Liver (tissue), 9 donors: ENCODE results near the gene PTCD3. TPM values are rescaled to one million over a fixed set of nuclear protein-coding genes. Genes with fewer than 3 reads are reported as not detected.

Experiments
- DNase-seq: peaks from one replicate; pipeline ENCODE4 v3.0.0-alpha.2; 2017; ENCODE audit warnings: low spot score
- H3K27ac ChIP-seq, 2 donors: one replicate each; pipeline ENCODE4 v1.7.0; 2013; ENCODE audit warnings: inconsistent platforms in 2 of 2, low read length in 2 of 2, control low read depth in 1 of 2, low read depth in 1 of 2, mild to moderate bottlenecking in 1 of 2
- H3K27me3 ChIP-seq, 4 donors: one replicate each; pipeline versions ENCODE4 v1.6.1 to v1.7.0; 2013; ENCODE audit warnings: low read length in 3 of 4, inconsistent platforms in 1 of 4, mild to moderate bottlenecking in 1 of 4, moderate library complexity in 1 of 4; ENCODE audit not compliant: control insufficient read depth in 4 of 4, insufficient read depth in 4 of 4
- H3K36me3 ChIP-seq, 4 donors: one replicate each; pipeline versions ENCODE4 v1.6.1 to v1.7.0; 2013; ENCODE audit warnings: low read length in 3 of 4, mild to moderate bottlenecking in 3 of 4, low read depth in 1 of 4, moderate library complexity in 1 of 4; ENCODE audit not compliant: control insufficient read depth in 4 of 4, insufficient read depth in 3 of 4
- H3K4me1 ChIP-seq, 4 donors: one replicate each; pipeline versions ENCODE4 v1.6.1 to v1.7.0; 2013; ENCODE audit warnings: low read length in 3 of 4, mild to moderate bottlenecking in 3 of 4, moderate library complexity in 1 of 4; ENCODE audit not compliant: control insufficient read depth in 4 of 4, insufficient read depth in 4 of 4
- H3K4me3 ChIP-seq, 3 donors: one replicate each; pipeline versions ENCODE4 v1.6.1 to v1.7.0; 2013; ENCODE audit warnings: low read length in 3 of 3, control low read depth in 1 of 3, low read depth in 1 of 3, mild to moderate bottlenecking in 1 of 3
- H3K9ac ChIP-seq, 2 donors: one replicate each; pipeline ENCODE4 v1.7.0; 2013; ENCODE audit warnings: low read length in 2 of 2, mild to moderate bottlenecking in 2 of 2, moderate library complexity in 2 of 2, control low read depth in 1 of 2, low read depth in 1 of 2
- H3K9me3 ChIP-seq, 4 donors: one replicate each; pipeline versions ENCODE4 v1.6.1 to v1.7.0; 2013; ENCODE audit warnings: low read length in 3 of 4; ENCODE audit not compliant: control insufficient read depth in 4 of 4
- ATF3 ChIP-seq: IDR thresholded peaks from 2 replicates; pipeline ENCODE4 v1.6.1; 2016; ENCODE audit warnings: antibody characterized with exemption
- CTCF ChIP-seq: fragments of 150-350 bp; IDR thresholded peaks from 2 replicates; pipeline ENCODE4 v1.5.1; 2017; ENCODE audit warnings: improper control_type of control experiment, low read depth, low read length; ENCODE audit not compliant: missing input control
- EGR1 ChIP-seq, 2 donors: IDR thresholded peaks; 2 replicates each; pipeline ENCODE4 v1.6.1; 2016 to 2018; ENCODE audit warnings: antibody characterized with exemption in 2 of 2, low read depth in 2 of 2
- FOXA1 ChIP-seq: IDR thresholded peaks from 2 replicates; pipeline ENCODE4 v1.6.1; 2016; ENCODE audit warnings: antibody characterized with exemption
- FOXA2 ChIP-seq: IDR thresholded peaks from 2 replicates; pipeline ENCODE4 v1.6.1; 2016; ENCODE audit warnings: antibody characterized with exemption
- GABPA ChIP-seq, 2 donors: IDR thresholded peaks in 1 of 2; conservative IDR thresholded peaks in 1 of 2; 2 replicates each; pipeline ENCODE4 v1.6.1; 2016; ENCODE audit warnings: antibody characterized with exemption in 2 of 2, mild to moderate bottlenecking in 1 of 2, moderate library complexity in 1 of 2
- HNF4A ChIP-seq, 2 donors: conservative IDR thresholded peaks; 2 replicates each; pipeline ENCODE4 v1.6.1; 2016; ENCODE audit warnings: antibody characterized with exemption in 2 of 2, mild to moderate bottlenecking in 2 of 2
- MAX ChIP-seq: IDR thresholded peaks from 2 replicates; pipeline ENCODE4 v1.6.1; 2016; ENCODE audit warnings: antibody characterized with exemption
- NR2F2 ChIP-seq: IDR thresholded peaks from 2 replicates; pipeline ENCODE4 v1.6.1; 2016; ENCODE audit warnings: antibody characterized with exemption
- RAD21 ChIP-seq, 2 donors: IDR thresholded peaks; 2 replicates each; pipeline ENCODE4 v1.6.1; 2016; ENCODE audit warnings: antibody characterized with exemption in 2 of 2, mild to moderate bottlenecking in 2 of 2
- REST ChIP-seq: IDR thresholded peaks from 2 replicates; pipeline ENCODE4 v1.6.1; 2016; ENCODE audit warnings: antibody characterized with exemption, mild to moderate bottlenecking
- SP1 ChIP-seq: IDR thresholded peaks from 2 replicates; pipeline ENCODE4 v1.6.1; 2018; ENCODE audit warnings: antibody characterized with exemption, mild to moderate bottlenecking
- YY1 ChIP-seq: IDR thresholded peaks from 2 replicates; pipeline ENCODE4 v1.6.1; 2016; ENCODE audit warnings: antibody characterized with exemption, mild to moderate bottlenecking
- ZBTB33 ChIP-seq: IDR thresholded peaks from 2 replicates; pipeline ENCODE4 v1.6.1; 2016; ENCODE audit warnings: antibody characterized with exemption
- WGBS: extraction: QIAGEN DNeasy Blood & Tissue Kit; methylation state at CpG from one replicate; pipeline ENCODE4 v1.1.7; 2013; 5-methylcytosine and 5-hydroxymethylcytosine counted together
- polyA plus RNA-seq, 2 donors: library from polyadenylated mRNA; stranded (reverse) in 1 of 2; unstranded in 1 of 2; fragments of 200-250 nt in 1 of 2; fragments of >200 nt in 1 of 2; fragmentation: Nextera tagmentation in 1 of 2; extraction: Ambion mirVana in 1 of 2; gene quantifications; one replicate each; pipeline versions ENCODE4 v1.2.1 to v1.2.3, GENCODE V29; 2013 to 2015
- total RNA-seq, 2 donors: library from RNA; depleted of rRNA; stranded (reverse); fragments of >200 nt; gene quantifications; one replicate each; pipeline ENCODE4 v1.2.3, GENCODE V29; 2014
- donor health status: healthy.
- donor health status: healthy.
- donor health status: healthy.
- donor health status: healthy.
- donor health status: healthy.

Gene PTCD3
- total and polyA plus RNA-seq, 4 donors, result 25.5 to 74.6 (median 45.2) TPM

GRCh38 chr2:86174445-86174844 lies 68.4 kb downstream of the PTCD3 start:
- peaks cover 11 to 35% (median 33%) of the 10 kb centered on the region in 4 donors for H3K36me3 ChIP-seq
- no peak overlapping the region for H3K27ac ChIP-seq
- no peak overlapping the region for H3K9ac ChIP-seq
- peaks cover 0 to 5% (median 0%) of the 10 kb centered on the region in 4 donors for H3K4me1 ChIP-seq
- no peak for DNase-seq
- H3K9me3 ChIP-seq, result no peaks in the 10 kb centered on the region
- H3K27me3 ChIP-seq, result no peaks in the 10 kb centered on the region
- H3K4me3 ChIP-seq, result no peak overlapping the region
- TF ChIP-seq CTCF, result no peak
- no peak for TF ChIP-seq NR2F2
- TF ChIP-seq SP1, result no peak
- TF ChIP-seq EGR1 (IDR thresholded peaks at IDR 0.05; ENCODE audit: low read depth in 2 of 2), result no peak
- no peak for TF ChIP-seq ZBTB33
- TF ChIP-seq FOXA2, result no peak
- no peak for TF ChIP-seq YY1
- no peak for TF ChIP-seq HNF4A (conservative IDR thresholded peaks at IDR 0.05)
- WGBS, result 79% methylated on average over 2 of the region's 2 CpGs

GRCh38 chr2:86175828-86176227 lies 69.8 kb downstream of the PTCD3 start:
- H3K4me1 ChIP-seq, result peaks cover 0 to 5% (median 0%) of the 10 kb centered on the region in 4 donors
- H3K9me3 ChIP-seq, result no peaks in the 10 kb centered on the region
- no peak for DNase-seq
- H3K27me3 ChIP-seq, result no peaks in the 10 kb centered on the region
- no peak overlapping the region for H3K9ac ChIP-seq
- WGBS, result 85% methylated on average over 1 of the region's 1 CpG
- H3K27ac ChIP-seq, result no peak overlapping the region
- peaks cover 4 to 33% (median 25%) of the 10 kb centered on the region in 4 donors for H3K36me3 ChIP-seq
- H3K4me3 ChIP-seq, result no peak overlapping the region
- TF ChIP-seq ATF3 (no peak), REST (no peak), YY1 (no peak), FOXA2 (no peak), ZBTB33 (no peak), EGR1 (IDR thresholded peaks at IDR 0.05; ENCODE audit: low read depth in 2 of 2) (no peak), HNF4A (conservative IDR thresholded peaks at IDR 0.05) (no peak), MAX (no peak), RAD21 (IDR thresholded peaks at IDR 0.05) (no peak), GABPA (IDR thresholded peaks at IDR 0.05 in 1 of 2, conservative IDR thresholded peaks at IDR 0.05 in 1 of 2) (no peak), SP1 (no peak), FOXA1 (no peak)
